Esophagus muscularis mucosa (tissue), 3 donors: ENCODE results near the gene KHDC4.

ENCODE experiments used
- CTCF ChIP-seq, 3 experiments: fragments of 200-600 bp in 2 of 3; fragments of 450-650 bp in 1 of 3; sonication (generic) in 2 of 3; IDR thresholded peaks; one replicate each; pipeline ENCODE4 v1.5.1; 2017 to 2019; ENCODE audit warnings: antibody characterized with exemption in 3 of 3, mild to moderate bottlenecking in 2 of 3, moderate library complexity in 1 of 3
- POLR2A ChIP-seq: fragments of 450-650 bp; IDR thresholded peaks from one replicate; pipeline ENCODE4 v1.6.1; 2017; ENCODE audit warnings: antibody characterized with exemption, moderate library complexity, mild to moderate bottlenecking, low read depth

GRCh38 chr1:155950829-155951228 is 16.6 kb upstream of the KHDC4 start:
- TF ChIP-seq POLR2A (no peak), CTCF (IDR thresholded peaks at IDR 0.05) (no peak)
